HEK293 (cell line): ENCODE results near the gene FOXRED2.

ENCODE experiments used
- HOXA7 ChIP-seq: sonication (generic); formaldehyde crosslinking; IDR thresholded peaks from 2 replicates; pipeline ENCODE4 v1.8.1; 2022; ENCODE audit warnings: missing genetic modification reagents, borderline replicate concordance
- KLF8 ChIP-seq: fragments of 450-650 bp; formaldehyde crosslinking; IDR thresholded peaks from 2 replicates; pipeline ENCODE4 v1.5.1; 2016; ENCODE audit warnings: missing biosample characterization, missing genetic modification characterization
- OVOL3 ChIP-seq: fragments of 450-650 bp; formaldehyde crosslinking; IDR thresholded peaks from 2 replicates; pipeline ENCODE4 v1.5.1; 2016; ENCODE audit warnings: missing biosample characterization, missing genetic modification characterization
- SETDB1 ChIP-seq: IDR thresholded peaks from one replicate; pipeline ENCODE4 v1.6.1; 2017; ENCODE audit warnings: mild to moderate bottlenecking, low read length, moderate library complexity, mixed read lengths; ENCODE audit not compliant: insufficient read length
- YY1 ChIP-seq: fragments of 450-650 bp; formaldehyde crosslinking; IDR thresholded peaks from 2 replicates; pipeline ENCODE4 v1.5.1; 2018; ENCODE audit warnings: missing biosample characterization, missing genetic modification characterization
- ZNF174 ChIP-seq: fragments of 450-650 bp; formaldehyde crosslinking; IDR thresholded peaks from 2 replicates; pipeline ENCODE4 v1.5.0; 2017; ENCODE audit warnings: missing biosample characterization, mild to moderate bottlenecking, missing genetic modification characterization
- ZNF175 ChIP-seq: fragments of 450-650 bp; formaldehyde crosslinking; IDR thresholded peaks from 2 replicates; pipeline ENCODE4 v1.5.1; 2016; ENCODE audit warnings: missing biosample characterization, missing genetic modification characterization
- ZNF23 ChIP-seq: fragments of 450-650 bp; formaldehyde crosslinking; IDR thresholded peaks from 2 replicates; pipeline ENCODE4 v1.5.1; 2016; ENCODE audit warnings: missing biosample characterization, missing genetic modification characterization, borderline replicate concordance
- ZNF239 ChIP-seq: fragments of 450-650 bp; formaldehyde crosslinking; IDR thresholded peaks from 2 replicates; pipeline ENCODE4 v1.5.1; 2016; ENCODE audit warnings: missing biosample characterization, missing genetic modification characterization
- ZNF530 ChIP-seq: fragments of 450-650 bp; formaldehyde crosslinking; IDR thresholded peaks from 2 replicates; pipeline ENCODE4 v1.5.1; 2016; ENCODE audit warnings: low read depth, missing biosample characterization, missing genetic modification characterization
- TF ChIP-seq, protein P1 (sequence below): fragments of 450-650 bp; formaldehyde crosslinking; IDR thresholded peaks from 2 replicates; pipeline ENCODE4 v1.5.1; 2016; ENCODE audit warnings: missing biosample characterization, missing genetic modification characterization
- TF ChIP-seq, protein P2 (sequence below): fragments of 450-650 bp; formaldehyde crosslinking; IDR thresholded peaks from 2 replicates; pipeline ENCODE4 v1.5.1; 2016; ENCODE audit warnings: missing biosample characterization, missing genetic modification characterization

DNA sequence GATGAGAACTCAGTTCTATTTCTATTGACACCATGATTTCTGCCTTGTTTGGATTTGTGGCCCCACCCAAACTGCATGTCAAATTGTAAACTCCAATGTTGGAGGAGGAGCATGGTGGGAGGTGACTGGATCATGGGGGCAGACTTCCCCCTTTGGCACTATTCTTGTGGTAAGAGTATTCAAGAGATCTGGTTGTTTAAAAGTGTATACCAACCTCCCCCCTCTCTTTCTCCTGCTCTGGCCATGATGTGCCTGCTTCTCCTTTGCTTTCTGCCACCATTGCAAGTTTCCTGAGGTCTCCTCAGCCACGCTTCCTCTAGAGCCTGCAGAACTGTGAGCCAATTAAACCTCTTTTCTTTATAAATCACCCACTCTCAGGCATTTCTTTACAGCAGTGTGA, 7.9 kb upstream of the FOXRED2 start:
- no peak for TF ChIP-seq YY1 (tag by site-specific recombination)
- TF ChIP-seq, protein P1, sequence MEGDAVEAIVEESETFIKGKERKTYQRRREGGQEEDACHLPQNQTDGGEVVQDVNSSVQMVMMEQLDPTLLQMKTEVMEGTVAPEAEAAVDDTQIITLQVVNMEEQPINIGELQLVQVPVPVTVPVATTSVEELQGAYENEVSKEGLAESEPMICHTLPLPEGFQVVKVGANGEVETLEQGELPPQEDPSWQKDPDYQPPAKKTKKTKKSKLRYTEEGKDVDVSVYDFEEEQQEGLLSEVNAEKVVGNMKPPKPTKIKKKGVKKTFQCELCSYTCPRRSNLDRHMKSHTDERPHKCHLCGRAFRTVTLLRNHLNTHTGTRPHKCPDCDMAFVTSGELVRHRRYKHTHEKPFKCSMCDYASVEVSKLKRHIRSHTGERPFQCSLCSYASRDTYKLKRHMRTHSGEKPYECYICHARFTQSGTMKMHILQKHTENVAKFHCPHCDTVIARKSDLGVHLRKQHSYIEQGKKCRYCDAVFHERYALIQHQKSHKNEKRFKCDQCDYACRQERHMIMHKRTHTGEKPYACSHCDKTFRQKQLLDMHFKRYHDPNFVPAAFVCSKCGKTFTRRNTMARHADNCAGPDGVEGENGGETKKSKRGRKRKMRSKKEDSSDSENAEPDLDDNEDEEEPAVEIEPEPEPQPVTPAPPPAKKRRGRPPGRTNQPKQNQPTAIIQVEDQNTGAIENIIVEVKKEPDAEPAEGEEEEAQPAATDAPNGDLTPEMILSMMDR, result no peak
- TF ChIP-seq OVOL3 (tag by site-specific recombination), result no peak
- no peak for TF ChIP-seq ZNF530
- no peak for TF ChIP-seq ZNF175 (tag by site-specific recombination)
- TF ChIP-seq KLF8 (tag by site-specific recombination), result no peak
- no peak for TF ChIP-seq ZNF23
- TF ChIP-seq SETDB1, result no peak
- TF ChIP-seq ZNF239 (tag by site-specific recombination), result no peak
- no peak for TF ChIP-seq ZNF174 (tag by site-specific recombination)
- TF ChIP-seq, protein P2, sequence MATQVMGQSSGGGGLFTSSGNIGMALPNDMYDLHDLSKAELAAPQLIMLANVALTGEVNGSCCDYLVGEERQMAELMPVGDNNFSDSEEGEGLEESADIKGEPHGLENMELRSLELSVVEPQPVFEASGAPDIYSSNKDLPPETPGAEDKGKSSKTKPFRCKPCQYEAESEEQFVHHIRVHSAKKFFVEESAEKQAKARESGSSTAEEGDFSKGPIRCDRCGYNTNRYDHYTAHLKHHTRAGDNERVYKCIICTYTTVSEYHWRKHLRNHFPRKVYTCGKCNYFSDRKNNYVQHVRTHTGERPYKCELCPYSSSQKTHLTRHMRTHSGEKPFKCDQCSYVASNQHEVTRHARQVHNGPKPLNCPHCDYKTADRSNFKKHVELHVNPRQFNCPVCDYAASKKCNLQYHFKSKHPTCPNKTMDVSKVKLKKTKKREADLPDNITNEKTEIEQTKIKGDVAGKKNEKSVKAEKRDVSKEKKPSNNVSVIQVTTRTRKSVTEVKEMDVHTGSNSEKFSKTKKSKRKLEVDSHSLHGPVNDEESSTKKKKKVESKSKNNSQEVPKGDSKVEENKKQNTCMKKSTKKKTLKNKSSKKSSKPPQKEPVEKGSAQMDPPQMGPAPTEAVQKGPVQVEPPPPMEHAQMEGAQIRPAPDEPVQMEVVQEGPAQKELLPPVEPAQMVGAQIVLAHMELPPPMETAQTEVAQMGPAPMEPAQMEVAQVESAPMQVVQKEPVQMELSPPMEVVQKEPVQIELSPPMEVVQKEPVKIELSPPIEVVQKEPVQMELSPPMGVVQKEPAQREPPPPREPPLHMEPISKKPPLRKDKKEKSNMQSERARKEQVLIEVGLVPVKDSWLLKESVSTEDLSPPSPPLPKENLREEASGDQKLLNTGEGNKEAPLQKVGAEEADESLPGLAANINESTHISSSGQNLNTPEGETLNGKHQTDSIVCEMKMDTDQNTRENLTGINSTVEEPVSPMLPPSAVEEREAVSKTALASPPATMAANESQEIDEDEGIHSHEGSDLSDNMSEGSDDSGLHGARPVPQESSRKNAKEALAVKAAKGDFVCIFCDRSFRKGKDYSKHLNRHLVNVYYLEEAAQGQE (tag by site-specific recombination), result no peak
- TF ChIP-seq HOXA7 (CRISPR knock-in tag), result no peak
